ENCODE measurements around the gene YIF1A.
A peak's percentile ranks its signal among the peaks of the same experiment; 100 is the strongest.

- TF ChIP-seq CTCF (IDR thresholded peaks at IDR 0.05; ENCODE audit: poor library complexity, severe bottlenecking) (peak; percentile 64), EZH2 (IDR thresholded peaks at IDR 0.05; ENCODE audit: borderline replicate concordance, insufficient read depth, low read length, poor library complexity, severe bottlenecking) (no peak), POLR2AphosphoS5 (IDR thresholded peaks at IDR 0.05) (peak; percentile 86), EP300 (conservative IDR thresholded peaks at IDR 0.05; ENCODE audit: poor library complexity, severe bottlenecking) (peak; percentile 53), REST (IDR thresholded peaks at IDR 0.05; ENCODE audit: borderline replicate concordance) (peak; percentile 14), MXI1 (conservative IDR thresholded peaks at IDR 0.05; ENCODE audit: poor library complexity, severe bottlenecking) (peak; percentile 87), SMC3 (conservative IDR thresholded peaks at IDR 0.05; ENCODE audit: poor library complexity) (peak; percentile 49), TAF1 (IDR thresholded peaks at IDR 0.05; ENCODE audit: low read depth) (no peak), RAD21 (conservative IDR thresholded peaks at IDR 0.05) (peak; percentile 24)
These were observed at the start of gene YIF1A for GRCh38 chr11:66288671-66289547.

Measured in neural cell (in vitro differentiated cells).